HepG2 (cell line): ENCODE results near the gene HCRTR1. TPM values are rescaled to one million over a fixed set of nuclear protein-coding genes. Genes with fewer than 3 reads are reported as not detected.
A peak's percentile ranks its signal among the peaks of the same experiment; 100 is the strongest.

Experiments
- ATAC-seq: fragments of 200-7000 bp; cut with Tn5 transposase; 3 replicates; pipeline ENCODE4 v1.9.1; 2020; ENCODE audit warnings: mild to moderate bottlenecking, moderate library complexity
- BruUV-seq: library from RNA; stranded (reverse); fragments of 400-500 nt; replicated peaks from 2 replicates; lab custom pipeline; 2021; lab: Mats Ljungman, UMichigan
- CTCF ChIA-PET: fragments of 300-600 bp; formaldehyde crosslinking; extraction: SDS; loops from one replicate; lab custom pipeline; 2021; ENCODE audit warnings: low total read pairs, inconsistent platforms, low intra/inter-chr PET ratio; lab: Yijun Ruan, JAX
- POLR2A ChIA-PET: fragments of 350-600 bp; sonication (Branson Sonifier 250); formaldehyde crosslinking; loops from one replicate; lab custom pipeline; 2020; ENCODE audit warnings: antibody characterized with exemption, inconsistent platforms; lab: Yijun Ruan, JAX
- DNase-seq: peaks from one replicate; pipeline ENCODE4 v3.0.0-alpha.2; 2015; ENCODE audit warnings: low spot score
- FAIRE-seq: peaks from 3 replicates; lab custom pipeline; 2011; peaks lifted over from hg19 to GRCh38; lab: Jason Lieb, UNC
- H2AFZ ChIP-seq: one replicate; pipeline ENCODE4 v1.6.1; 2011; ENCODE audit warnings: low read length, inconsistent platforms
- H3K27ac ChIP-seq: fragments of 300-600 bp; 3 replicates; pipeline ENCODE4 v1.8.0; 2011; ENCODE audit warnings: mixed run types, mild to moderate bottlenecking, mixed read lengths, low read length, inconsistent platforms; ENCODE audit not compliant: insufficient read depth; ENCODE audit errors: extremely low read length
- H3K27me3 ChIP-seq, 2 experiments: fragments of 200-600 bp in 1 of 2; 2 replicates in 1 of 2; 3 replicates in 1 of 2; pipeline versions ENCODE4 v1.6.0 to v1.8.0; 2011; ENCODE audit warnings: low read length in 2 of 2, mild to moderate bottlenecking in 2 of 2, moderate library complexity in 2 of 2, inconsistent platforms in 1 of 2; ENCODE audit not compliant: insufficient read depth in 2 of 2, control insufficient read depth in 1 of 2
- H3K36me3 ChIP-seq, 2 experiments: fragments of 200-600 bp in 1 of 2; replicated peaks in 1 of 2; 2 replicates in 1 of 2; 3 replicates in 1 of 2; pipeline versions ENCODE4 v1.5.1 to v1.8.0; 2011; ENCODE audit warnings: low read length in 2 of 2, inconsistent platforms in 1 of 2; ENCODE audit not compliant: insufficient read depth in 2 of 2, control insufficient read depth in 1 of 2
- H3K4me1 ChIP-seq: 2 replicates; pipeline ENCODE4 v1.5.1; 2012; ENCODE audit warnings: low read length, inconsistent platforms; ENCODE audit not compliant: insufficient read depth
- H3K4me2 ChIP-seq: 2 replicates; pipeline ENCODE4 v1.6.0; 2011; ENCODE audit warnings: low read depth, low read length, inconsistent platforms
- H3K4me3 ChIP-seq, 3 experiments: fragments of 200-600 bp in 1 of 3; sonication (generic), shearing (Covaris generic) in 1 of 3; replicated peaks in 1 of 3; 2 replicates each; pipeline ENCODE4 v1.5.1; 2011 to 2016; ENCODE audit warnings: low read length in 3 of 3, inconsistent platforms in 2 of 3, low read depth in 2 of 3, mild to moderate bottlenecking in 2 of 3, control low read depth in 1 of 3, mixed read lengths in 1 of 3; ENCODE audit not compliant: insufficient read depth in 1 of 3
- H3K79me2 ChIP-seq: one replicate; pipeline ENCODE4 v1.6.1; 2011; ENCODE audit warnings: low read length, inconsistent platforms; ENCODE audit not compliant: insufficient read depth
- H3K9ac ChIP-seq: 2 replicates; pipeline ENCODE4 v1.6.0; 2011; ENCODE audit warnings: mild to moderate bottlenecking, low read depth, low read length, inconsistent platforms; ENCODE audit not compliant: insufficient read depth
- H3K9me3 ChIP-seq: 2 replicates; pipeline ENCODE4 v1.5.1; 2012; ENCODE audit warnings: mild to moderate bottlenecking, low read length
- H4K20me1 ChIP-seq: 2 replicates; pipeline ENCODE4 v1.6.0; 2011; ENCODE audit warnings: inconsistent platforms, mild to moderate bottlenecking, low read length, moderate library complexity; ENCODE audit not compliant: insufficient read depth
- CAMTA2 ChIP-seq: sonication (generic); formaldehyde crosslinking; IDR thresholded peaks from 2 replicates; pipeline ENCODE4 v1.4.0; 2020; ENCODE audit warnings: mild to moderate bottlenecking, missing genetic modification reagents, borderline replicate concordance
- RFXAP ChIP-seq: sonication (generic); formaldehyde crosslinking; IDR thresholded peaks from 2 replicates; pipeline ENCODE4 v1.4.0; 2020; ENCODE audit warnings: missing genetic modification reagents, borderline replicate concordance
- RXRB ChIP-seq: IDR thresholded peaks from 2 replicates; pipeline ENCODE4 v1.6.1; 2016; ENCODE audit warnings: borderline replicate concordance, missing genetic modification reagents, missing compliant biosample characterization
- ZNF121 ChIP-seq: sonication (generic); formaldehyde crosslinking; IDR thresholded peaks from 2 replicates; pipeline ENCODE4 v1.5.0; 2020; ENCODE audit warnings: mild to moderate bottlenecking, missing genetic modification reagents
- WGBS: methylation state at CpG from one replicate; pipeline ENCODE4 v1.1.6; 2017; ENCODE audit warnings: low lambda C conversion rate; 5-methylcytosine and 5-hydroxymethylcytosine counted together
- in situ Hi-C: cut with HindIII; loops from 2 replicates; pipeline ENCODE4 v1.10.0; 2017; ENCODE audit warnings: low pct_unique_long_range_greater_than_20kb; ENCODE audit not compliant: extremely low pct_ligation_motif_present
- intact Hi-C: fragments of 100-400 bp; cut with micrococcal nuclease; formaldehyde crosslinking; loops from one replicate; pipeline ENCODE4 v1.10.0; 2022; ENCODE audit not compliant: unreplicated experiment
- polyA plus RNA-seq, 8 experiments: library from polyadenylated mRNA; depleted of rRNA in 3 of 8; stranded (reverse) in 7 of 8; unstranded in 1 of 8; fragments of >200 nt; fragmentation: Illumina TruSeq in 4 of 8; extraction: Trizol in 4 of 8; gene quantifications; 2 replicates each; pipeline versions ENCODE4 v1.2.1 to v1.2.3, GENCODE V29; 2011 to 2016; ENCODE audit warnings: low read depth in 4 of 8, missing spikeins in 1 of 8, mixed read lengths in 1 of 8; ENCODE audit not compliant: insufficient read depth in 1 of 8
- total RNA-seq, 5 experiments: library from RNA; depleted of rRNA; stranded (reverse); fragments of >200 nt; fragmentation: Illumina TruSeq; extraction: Trizol; gene quantifications; 2 replicates each; pipeline ENCODE4 v1.2.3, GENCODE V29; 2016; ENCODE audit warnings: low read depth in 1 of 5

HCRTR1 gene
- total and polyA plus RNA-seq, 2 of the 13 experiments (the other 11 are each of a cell fraction or from before 2014, with no cell fraction given), result not detected

DNA sequence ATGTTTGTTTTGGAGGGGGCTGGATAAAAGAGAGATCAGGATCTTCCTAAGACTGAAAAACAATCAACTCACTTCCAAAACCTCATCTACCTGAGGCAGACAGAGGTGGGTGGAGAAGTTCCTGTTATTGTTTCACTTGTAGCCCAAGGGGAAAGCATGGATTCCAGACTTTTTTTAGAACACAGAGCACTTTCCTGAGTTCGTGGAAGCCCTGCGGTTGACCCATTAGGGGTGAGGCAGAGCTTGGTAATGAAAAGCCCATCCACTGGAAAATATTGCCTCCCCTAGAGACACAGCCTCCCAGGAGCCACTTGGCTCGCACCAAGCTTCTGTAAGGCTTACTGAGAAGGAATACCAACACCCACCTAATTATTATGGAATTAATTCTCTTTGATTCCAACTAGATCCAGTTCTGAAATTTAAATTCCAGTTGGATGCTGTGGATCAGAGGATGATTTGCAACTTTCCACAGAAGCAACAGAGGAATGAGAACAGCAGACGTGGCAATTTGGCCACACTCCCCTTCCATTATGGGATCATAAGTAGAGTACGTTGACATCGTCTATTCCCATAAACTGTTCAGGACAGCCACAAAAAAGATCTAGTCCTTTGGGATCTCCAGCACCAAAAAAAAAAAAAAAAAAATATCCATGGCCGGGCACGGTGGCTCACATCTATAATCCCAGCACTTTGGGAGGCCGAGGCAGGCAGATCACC is 31.3 kb downstream of the HCRTR1 start (continued):
- TF ChIP-seq ZNF121 (no peak), CAMTA2 (CRISPR knock-in tag) (no peak)

DNA sequence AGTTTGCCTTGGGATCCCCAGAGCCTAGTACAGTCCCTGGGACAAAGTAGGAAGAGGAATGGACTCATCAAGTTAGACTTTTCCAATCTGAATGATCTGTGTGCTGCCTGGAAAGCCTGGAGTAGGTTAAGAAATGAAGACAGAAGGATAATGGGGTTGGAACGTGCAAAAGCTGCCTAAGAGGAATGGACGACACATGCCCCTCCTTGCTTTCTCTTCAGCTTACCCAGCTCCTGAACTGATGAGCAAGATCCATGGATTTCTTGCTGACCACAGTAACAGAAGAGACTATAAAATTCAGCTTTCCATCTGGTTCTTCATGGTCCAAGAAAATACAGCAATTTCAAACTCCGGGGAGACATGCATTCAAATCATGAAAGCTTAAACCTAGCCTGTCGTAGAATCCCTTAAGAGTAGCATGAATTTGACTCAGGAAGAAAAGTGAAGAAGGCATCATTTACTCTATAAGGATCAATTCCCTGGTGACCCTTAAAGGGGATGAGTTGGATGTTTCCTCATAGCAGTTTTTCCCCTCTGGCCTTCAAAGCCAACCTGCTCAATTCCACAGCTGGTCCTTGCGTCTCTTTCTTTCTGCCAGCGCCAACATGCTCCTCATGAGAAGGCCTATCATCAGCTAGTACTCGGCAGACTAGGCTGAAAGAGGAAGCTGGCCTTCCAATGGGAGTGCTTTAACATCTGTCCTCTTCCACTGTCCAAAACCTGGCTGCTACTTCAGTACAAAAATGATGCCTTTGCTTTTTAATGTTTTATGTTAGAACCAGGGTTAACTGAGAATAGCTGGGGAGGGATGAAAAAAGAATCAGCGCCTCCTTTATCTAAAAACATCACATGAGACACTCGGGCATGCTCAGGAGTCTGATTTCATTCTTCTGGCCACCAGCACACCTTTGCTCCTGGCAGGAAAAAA is 32.9 kb downstream of the HCRTR1 start:
- Histone ChIP-seq H3K4me1 (peaks cover 51% of the 10 kb centered on the region), H3K27ac (no peak overlapping the region), H3K36me3 (no peaks in the 10 kb centered on the region), H4K20me1 (no peaks in the 10 kb centered on the region), H3K4me3 (no peak overlapping the region), H3K4me2 (0 out of 2 replicates have a peak overlapping the region, but pooled peaks have one; percentile 9), H2AFZ (no peak overlapping the region), H3K27me3 (no peaks in the 10 kb centered on the region), H3K79me2 (no peaks in the 10 kb centered on the region), H3K9ac (no peak overlapping the region), H3K9me3 (no peaks in the 10 kb centered on the region)
- whole genome bisulfite sequencing, result 45% methylated on average over 9 of the region's 9 CpGs
- POLR2A ChIA-PET, result interaction anchor here (1.4 to 2.0 kb wide), 3 partner anchors 51 to 65 kb away, joined by 5 to 6 read pairs (median 5); no protein-coding TSS in a partner anchor
- in situ Hi-C loops, result no loop called here
- BruUV-seq, result no TSS peak
- DNase-seq (no peak), FAIRE-seq (no peak), ATAC-seq (no peak)
- intact Hi-C loops, result no loop called here
- TF ChIP-seq RXRB (peak; percentile 29; the same call in 1 of the 2 replicates), RFXAP (CRISPR knock-in tag) (no peak)
- CTCF ChIA-PET, result no interaction called here
